GM19395 (cell line): ENCODE results near the gene IRS1.

Source experiments
- ATAC-seq: cut with Tn5 transposase; IDR thresholded peaks from one replicate; pipeline ENCODE4 v1.9.1; 2021; ENCODE audit warnings: mild to moderate bottlenecking, moderate library complexity; ENCODE audit not compliant: unreplicated experiment

Gene IRS1

GRCh38 chr2:226761195-226761583, 38.4 kb downstream of the IRS1 start:
- no peak for ATAC-seq

- ATAC-seq = no peak
Measured at GRCh38 chr2:226760412-226761194, 39.0 kb downstream of the IRS1 start.

- no peak for ATAC-seq
Measured at GRCh38 chr2:226759768-226760167, 39.9 kb downstream of the IRS1 start.

- no peak for ATAC-seq
Measured at GRCh38 chr2:226758921-226759640, 40.5 kb downstream of the IRS1 start.

GRCh38 chr2:226756131-226756530, 43.5 kb downstream of the IRS1 start:
- ATAC-seq = no peak

- no peak for ATAC-seq
Measured at GRCh38 chr2:226755631-226756030, 44.0 kb downstream of the IRS1 start.

- ATAC-seq = no peak
Measured at GRCh38 chr2:226754821-226755604, 44.6 kb downstream of the IRS1 start.

- peak; percentile 52 for ATAC-seq
Measured at GRCh38 chr2:226752887-226753286, 46.7 kb downstream of the IRS1 start.

GRCh38 chr2:226747288-226747687, 52.3 kb downstream of the IRS1 start:
- no peak for ATAC-seq

GRCh38 chr2:226746196-226746800, 53.3 kb downstream of the IRS1 start:
- no peak for ATAC-seq

GRCh38 chr2:226743915-226744314, 55.7 kb downstream of the IRS1 start:
- ATAC-seq = no peak

GRCh38 chr2:226742347-226742746, 57.3 kb downstream of the IRS1 start:
- no peak for ATAC-seq

- no peak for ATAC-seq
Measured at GRCh38 chr2:226740039-226740648, 59.5 kb downstream of the IRS1 start.

- no peak for ATAC-seq
Measured at GRCh38 chr2:226739545-226740030, 60.0 kb downstream of the IRS1 start.

- ATAC-seq = no peak
Measured at GRCh38 chr2:226738821-226739544, 60.6 kb downstream of the IRS1 start.

GRCh38 chr2:226738191-226738820, 61.3 kb downstream of the IRS1 start:
- ATAC-seq = no peak

GRCh38 chr2:226736382-226736781, 63.2 kb downstream of the IRS1 start:
- no peak for ATAC-seq

GRCh38 chr2:226733927-226734564, 65.6 kb downstream of the IRS1 start:
- ATAC-seq = no peak
